Right renal cortex interstitium (tissue), 3 donors: ENCODE results near the gene ICAM3. TPM values are rescaled to one million over a fixed set of nuclear protein-coding genes. Genes with fewer than 3 reads are reported as not detected.
A peak's percentile ranks its signal among the peaks of the same experiment; 100 is the strongest.

Experiments used
- DNase-seq, 3 donors: peaks; one replicate each; pipeline ENCODE4 v3.0.0-alpha.2; 2013; ENCODE audit warnings: low read depth in 3 of 3, low spot score in 2 of 3
- polyA plus RNA-seq, 3 donors: library from polyadenylated mRNA; unstranded; fragments of 120-200 nt; gene quantifications; one replicate each; pipeline ENCODE4 v1.2.1, GENCODE V29; 2013; ENCODE audit not compliant: insufficient read length in 3 of 3

ICAM3 gene
- polyA plus RNA-seq, 3 donors = 7.4 to 10.7 (median 8.4) TPM

- no peak for DNase-seq
Measured at GRCh38 chr19:10321417-10321797, 18.0 kb downstream of the ICAM3 start.

- DNase-seq = no peak
Measured at GRCh38 chr19:10320602-10321416, 18.6 kb downstream of the ICAM3 start.

- no peak for DNase-seq
Measured at GRCh38 chr19:10318807-10319682, 20.4 kb downstream of the ICAM3 start.

GRCh38 chr19:10317857-10318462 is 21.5 kb downstream of the ICAM3 start:
- no peak for DNase-seq

GRCh38 chr19:10317045-10317856 is 22.2 kb downstream of the ICAM3 start:
- no peak for DNase-seq

- no peak for DNase-seq
Measured at GRCh38 chr19:10316229-10317044, 23.0 kb downstream of the ICAM3 start.

DNA sequence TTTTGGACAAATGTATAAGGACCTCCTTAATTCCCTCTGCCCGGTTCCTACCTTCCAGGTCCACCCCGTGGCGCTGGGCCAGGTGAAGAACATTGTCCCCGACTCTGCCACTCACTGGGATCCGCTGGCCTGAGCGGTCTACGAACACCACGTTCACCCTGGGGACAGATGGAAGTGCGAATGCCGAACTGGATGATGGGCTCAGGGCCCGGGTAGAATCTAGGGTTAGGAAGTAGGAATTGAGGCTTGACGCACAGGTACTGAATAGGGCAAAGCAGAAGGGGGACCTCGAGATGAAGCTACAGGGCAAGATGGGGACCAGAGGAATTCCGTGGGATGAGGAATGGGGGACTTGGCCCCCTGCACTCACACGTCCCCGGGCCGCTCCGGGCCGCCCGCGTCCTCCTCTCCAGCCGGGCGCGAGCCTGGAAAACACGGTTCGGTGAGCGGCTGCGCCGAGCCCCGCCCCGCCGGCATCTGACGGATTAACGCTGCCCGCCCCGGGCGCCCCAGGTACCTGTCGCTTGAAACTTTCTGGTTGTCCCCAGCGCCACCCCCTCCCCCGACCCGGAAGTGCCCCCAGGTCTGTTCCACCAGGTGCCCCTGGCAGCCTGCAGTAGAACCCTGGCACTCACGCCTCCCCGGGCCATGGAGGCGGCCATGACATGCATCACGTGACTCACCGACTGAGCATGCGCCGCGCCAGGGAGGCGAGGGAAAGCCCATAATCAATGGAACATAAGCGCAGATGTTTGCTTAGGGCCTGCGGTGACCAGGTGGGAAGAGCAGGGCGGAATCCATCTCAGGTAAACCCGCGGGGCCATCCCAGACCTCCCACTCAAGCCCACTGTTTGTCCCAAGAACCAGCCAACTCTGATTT is 23.8 kb downstream of the ICAM3 start, which contains the start of gene FDX2:
Gene FDX2, minus strand, starts transcription at position 681 of the 880 bp plus-strand sequence. Its CDS starts 19 bp downstream, at position 662.
- DNase-seq = peak in 1 of 3 donors; percentile 66

DNA sequence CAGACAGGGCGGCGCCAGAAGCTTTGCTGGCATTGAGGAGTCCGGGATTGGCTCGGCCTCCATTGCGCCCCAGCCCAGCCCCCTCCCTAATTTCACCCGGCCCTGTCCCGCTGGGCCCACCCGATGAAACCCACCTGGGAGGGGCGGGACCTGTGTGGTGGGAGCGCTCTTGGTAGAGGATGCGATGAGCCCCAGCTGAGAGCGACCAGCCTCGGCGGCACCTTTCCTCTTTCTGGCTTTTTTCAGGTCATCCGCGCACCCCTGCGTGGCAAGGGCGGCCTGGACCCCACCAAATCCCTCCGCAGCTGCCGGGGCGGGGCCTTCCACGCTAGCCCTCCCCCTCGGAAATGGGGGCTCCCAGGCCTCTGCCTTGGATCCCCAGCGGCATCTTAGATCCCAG is 30.0 kb downstream of the ICAM3 start, which contains the start of gene ZGLP1:
Gene ZGLP1, minus strand, starts transcription at position 393 of the 400 bp plus-strand sequence.
- no peak for DNase-seq

- no peak for DNase-seq
Measured at GRCh38 chr19:10306327-10306726, 33.1 kb downstream of the ICAM3 start.

DNA sequence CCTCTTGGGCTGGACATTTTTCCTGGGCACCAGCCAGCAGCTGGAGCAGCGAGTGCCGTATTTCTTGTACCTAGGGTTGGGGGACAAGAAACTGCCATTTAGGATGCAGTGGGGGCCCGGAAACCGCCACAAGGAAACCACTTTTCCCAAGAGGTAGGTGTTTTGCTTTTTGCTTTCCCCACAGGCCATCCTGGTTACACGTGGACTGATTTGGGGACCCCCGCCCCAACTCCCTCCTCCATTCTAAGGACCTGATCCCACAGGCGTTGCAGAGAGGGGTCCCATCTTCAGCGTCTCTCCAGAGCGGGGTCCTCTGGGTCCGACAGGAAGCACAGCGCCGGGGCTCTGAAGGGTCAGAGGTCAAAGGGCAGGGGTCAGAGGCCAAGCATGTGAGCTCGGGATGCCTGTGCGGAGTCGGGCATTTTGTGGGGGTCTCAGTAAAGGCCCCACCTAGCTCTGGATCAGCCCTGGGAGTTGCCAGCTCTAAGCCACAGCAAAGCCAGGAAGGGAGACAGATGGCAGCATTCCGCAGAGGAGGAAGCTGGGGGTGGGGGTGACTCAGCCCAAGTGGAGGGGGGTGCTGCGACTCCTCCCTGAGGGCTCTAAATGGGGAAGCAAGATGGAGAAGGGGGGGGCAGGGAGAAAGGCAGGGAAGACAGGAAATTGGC is 34.2 kb downstream of the ICAM3 start:
- no peak for DNase-seq

DNA sequence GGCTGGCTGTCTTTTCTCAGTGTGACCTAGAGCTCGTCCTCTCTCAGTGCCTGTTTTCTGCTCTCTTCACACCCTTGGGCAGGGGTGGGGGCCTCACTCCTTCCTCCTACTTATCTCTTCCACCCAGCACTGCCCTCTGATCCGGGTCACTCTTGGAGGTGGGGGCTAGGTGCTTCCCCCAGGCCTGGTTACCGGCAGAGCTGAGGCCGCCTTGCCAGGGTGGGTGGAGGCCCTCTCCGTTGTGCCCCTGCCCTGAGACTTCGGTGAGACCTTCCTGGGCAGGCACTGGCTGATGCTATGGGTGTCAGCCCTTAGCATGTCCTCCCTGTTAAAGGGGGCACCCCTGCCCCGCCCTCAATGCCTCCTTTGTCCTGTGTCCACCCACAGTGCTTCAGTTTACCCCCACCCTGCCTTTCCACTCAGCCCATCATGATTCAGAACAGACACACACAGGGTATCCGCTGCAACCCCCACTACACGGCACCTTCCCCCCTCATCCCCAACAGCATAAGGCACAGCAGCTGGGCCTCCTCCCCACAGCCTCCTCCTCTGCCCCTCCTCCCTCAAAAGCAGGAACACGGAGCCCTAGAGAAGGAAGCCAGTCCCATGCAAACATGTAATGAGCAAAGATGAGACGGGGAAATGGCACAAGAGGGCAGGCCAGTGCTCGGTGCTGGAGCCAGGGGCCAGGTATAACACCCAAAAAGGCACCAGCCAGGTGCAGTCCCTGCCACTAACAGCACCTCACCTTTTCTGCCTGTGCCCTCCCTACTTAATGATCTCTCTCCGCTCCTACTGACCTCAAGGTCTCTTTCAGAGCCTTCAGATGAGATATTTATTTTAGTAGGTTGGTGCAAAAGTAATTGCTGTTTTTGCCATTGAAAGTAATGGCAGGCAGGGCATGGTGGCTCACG is 39.6 kb downstream of the ICAM3 start:
- DNase-seq = no peak

DNA sequence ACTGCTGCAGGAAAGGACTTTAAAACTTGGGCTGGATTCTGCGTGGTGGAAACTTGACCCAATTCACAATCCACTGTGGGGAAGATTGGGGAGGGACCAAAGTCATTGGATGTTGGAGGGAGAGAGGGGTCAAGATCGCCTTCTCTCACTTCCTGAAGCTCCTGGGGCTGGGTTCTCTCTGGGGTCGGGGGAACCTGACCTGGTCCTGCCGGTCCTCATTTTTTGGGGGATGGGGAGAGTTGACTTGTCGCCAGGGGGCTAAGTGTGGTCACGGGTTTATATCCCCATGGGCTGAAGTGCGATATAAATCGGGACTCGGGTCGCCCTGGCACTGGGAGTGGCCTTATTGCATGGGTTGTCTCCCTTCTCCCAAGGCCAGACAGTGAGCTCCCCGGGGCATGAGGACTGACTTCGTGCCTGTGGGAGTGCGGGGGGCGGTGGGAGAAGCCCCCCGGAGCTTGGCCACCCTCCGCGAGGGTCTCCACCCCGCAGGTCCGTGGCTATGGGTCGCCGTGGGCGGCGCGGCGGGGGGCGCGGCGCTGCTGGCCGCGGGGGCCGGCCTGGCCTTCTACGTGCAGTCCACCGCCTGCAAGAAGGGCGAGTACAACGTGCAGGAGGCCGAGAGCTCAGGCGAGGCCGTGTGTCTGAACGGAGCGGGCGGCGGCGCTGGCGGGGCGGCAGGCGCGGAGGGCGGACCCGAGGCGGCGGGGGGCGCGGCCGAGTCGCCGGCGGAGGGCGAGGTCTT is 43.4 kb downstream of the ICAM3 start:
- no peak for DNase-seq

- DNase-seq = no peak
Measured at GRCh38 chr19:10295305-10295846, 44.0 kb downstream of the ICAM3 start.

GRCh38 chr19:10294368-10294697 is 45.1 kb downstream of the ICAM3 start:
- DNase-seq = no peak

DNA sequence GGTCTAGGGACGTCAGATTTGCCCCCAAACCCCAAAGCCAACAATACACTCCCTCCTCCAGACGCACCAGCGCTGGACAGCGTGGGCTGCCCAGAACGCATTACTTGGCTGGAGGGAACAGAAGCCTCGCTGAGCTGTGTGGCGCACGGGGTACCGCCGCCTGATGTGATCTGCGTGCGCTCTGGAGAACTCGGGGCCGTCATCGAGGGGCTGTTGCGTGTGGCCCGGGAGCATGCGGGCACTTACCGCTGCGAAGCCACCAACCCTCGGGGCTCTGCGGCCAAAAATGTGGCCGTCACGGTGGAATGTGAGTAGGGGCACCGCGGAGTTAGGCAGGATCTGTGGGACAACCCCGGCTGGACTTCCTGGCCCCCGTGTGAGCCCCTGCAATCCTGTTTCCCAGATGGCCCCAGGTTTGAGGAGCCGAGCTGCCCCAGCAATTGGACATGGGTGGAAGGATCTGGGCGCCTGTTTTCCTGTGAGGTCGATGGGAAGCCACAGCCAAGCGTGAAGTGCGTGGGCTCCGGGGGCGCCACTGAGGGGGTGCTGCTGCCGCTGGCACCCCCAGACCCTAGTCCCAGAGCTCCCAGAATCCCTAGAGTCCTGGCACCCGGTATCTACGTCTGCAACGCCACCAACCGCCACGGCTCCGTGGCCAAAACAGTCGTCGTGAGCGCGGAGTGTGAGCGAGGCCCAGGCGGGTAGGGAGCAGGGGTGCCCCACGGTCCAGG is 45.6 kb downstream of the ICAM3 start:
- DNase-seq = no peak
